HG03095 (cell line): Measurements from ENCODE around the gene ABCC9.

ENCODE experiments used
- ATAC-seq: cut with Tn5 transposase; IDR thresholded peaks from one replicate; pipeline ENCODE4 v1.9.1; 2021; ENCODE audit warnings: moderate library complexity; ENCODE audit not compliant: unreplicated experiment

Gene ABCC9

GRCh38 chr12:21881965-21882364 lies 59.3 kb downstream of the ABCC9 start:
- no peak for ATAC-seq

- no peak for ATAC-seq
Observed at GRCh38 chr12:21879312-21879711, 61.9 kb downstream of the ABCC9 start.

GRCh38 chr12:21877293-21877982 lies 63.8 kb downstream of the ABCC9 start:
- no peak for ATAC-seq

- ATAC-seq, result no peak
Observed at GRCh38 chr12:21865846-21866245, 75.4 kb downstream of the ABCC9 start.

GRCh38 chr12:21860534-21860933 lies 80.7 kb downstream of the ABCC9 start:
- ATAC-seq, result no peak

- no peak for ATAC-seq
Observed at GRCh38 chr12:21860128-21860527, 81.1 kb downstream of the ABCC9 start.

- no peak for ATAC-seq
Observed at GRCh38 chr12:21852251-21852650, 89.0 kb downstream of the ABCC9 start.

GRCh38 chr12:21851151-21851550 lies 90.1 kb downstream of the ABCC9 start:
- ATAC-seq, result no peak

- no peak for ATAC-seq
Observed at GRCh38 chr12:21850419-21850818, 90.8 kb downstream of the ABCC9 start.

GRCh38 chr12:21849878-21850277 lies 91.3 kb downstream of the ABCC9 start:
- no peak for ATAC-seq

- no peak for ATAC-seq
Observed at GRCh38 chr12:21848192-21848591, 93.0 kb downstream of the ABCC9 start.

GRCh38 chr12:21843795-21844194 lies 97.4 kb downstream of the ABCC9 start:
- ATAC-seq, result no peak

- ATAC-seq, result no peak
Observed at GRCh38 chr12:21839776-21840175, 101.5 kb downstream of the ABCC9 start.

- ATAC-seq, result no peak
Observed at GRCh38 chr12:21837847-21838246, 103.4 kb downstream of the ABCC9 start.

- no peak for ATAC-seq
Observed at GRCh38 chr12:21831791-21832344, 109.4 kb downstream of the ABCC9 start.

- no peak for ATAC-seq
Observed at GRCh38 chr12:21828779-21829178, 112.4 kb downstream of the ABCC9 start.

GRCh38 chr12:21828136-21828775 lies 113.0 kb downstream of the ABCC9 start:
- no peak for ATAC-seq

GRCh38 chr12:21827083-21827482 lies 114.1 kb downstream of the ABCC9 start:
- no peak for ATAC-seq

- no peak for ATAC-seq
Observed at GRCh38 chr12:21826618-21826910, 114.7 kb downstream of the ABCC9 start.

GRCh38 chr12:21825886-21826617 lies 115.2 kb downstream of the ABCC9 start:
- no peak for ATAC-seq

GRCh38 chr12:21823581-21823980 lies 117.6 kb downstream of the ABCC9 start:
- ATAC-seq, result no peak

- ATAC-seq, result no peak
Observed at GRCh38 chr12:21819678-21820077, 121.5 kb downstream of the ABCC9 start.
